HepG2 (cell line): ENCODE measurements around the gene SECTM1. TPM values are rescaled to one million over a fixed set of nuclear protein-coding genes. Genes with fewer than 3 reads are reported as not detected.

Experiments
- DPF2 ChIP-seq: sonication (generic); formaldehyde crosslinking; IDR thresholded peaks from 2 replicates; pipeline ENCODE4 v1.4.0; 2020; ENCODE audit warnings: mild to moderate bottlenecking, low read depth, missing genetic modification reagents, borderline replicate concordance
- HCFC1 ChIP-seq: fragments of 150-350 bp; IDR thresholded peaks from 2 replicates; pipeline ENCODE4 v1.6.1; 2014; ENCODE audit warnings: low read depth, low read length
- SALL2 ChIP-seq: sonication (generic); formaldehyde crosslinking; IDR thresholded peaks from 2 replicates; pipeline ENCODE4 v1.8.1; 2023; ENCODE audit warnings: mild to moderate bottlenecking, missing genetic modification reagents, inconsistent platforms
- SNAI1 ChIP-seq: sonication (generic); formaldehyde crosslinking; IDR thresholded peaks from 2 replicates; pipeline ENCODE4 v1.5.0; 2020; ENCODE audit warnings: mild to moderate bottlenecking, missing genetic modification reagents, borderline replicate concordance
- SRSF4 ChIP-seq: fragments of 200-400 bp; formaldehyde crosslinking; IDR thresholded peaks from one replicate; pipeline ENCODE4 v1.6.1; 2018; ENCODE audit warnings: mild to moderate bottlenecking, low read depth, low read length, moderate library complexity; ENCODE audit not compliant: poor library complexity, severe bottlenecking
- TARDBP ChIP-seq: sonication (generic); formaldehyde crosslinking; IDR thresholded peaks from 2 replicates; pipeline ENCODE4 v1.8.0; 2022; ENCODE audit warnings: mild to moderate bottlenecking, missing genetic modification reagents
- ZBTB1 ChIP-seq: sonication (generic); formaldehyde crosslinking; IDR thresholded peaks from 2 replicates; pipeline ENCODE4 v1.4.0; 2020; ENCODE audit warnings: missing genetic modification reagents, borderline replicate concordance
- ZNF101 ChIP-seq: sonication (generic); formaldehyde crosslinking; IDR thresholded peaks from 2 replicates; pipeline ENCODE4 v1.4.0; 2020; ENCODE audit warnings: mild to moderate bottlenecking, low read depth, missing genetic modification reagents, borderline replicate concordance
- polyA plus RNA-seq, 8 experiments: library from polyadenylated mRNA; depleted of rRNA in 3 of 8; stranded (reverse) in 7 of 8; unstranded in 1 of 8; fragments of >200 nt; fragmentation: Illumina TruSeq in 4 of 8; extraction: Trizol in 4 of 8; gene quantifications; 2 replicates each; pipeline versions ENCODE4 v1.2.1 to v1.2.3, GENCODE V29; 2011 to 2016; ENCODE audit warnings: low read depth in 4 of 8, missing spikeins in 1 of 8, mixed read lengths in 1 of 8; ENCODE audit not compliant: insufficient read depth in 1 of 8
- total RNA-seq, 5 experiments: library from RNA; depleted of rRNA; stranded (reverse); fragments of >200 nt; fragmentation: Illumina TruSeq; extraction: Trizol; gene quantifications; 2 replicates each; pipeline ENCODE4 v1.2.3, GENCODE V29; 2016; ENCODE audit warnings: low read depth in 1 of 5
- TF ChIP-seq, protein P1 (sequence below): sonication (generic); formaldehyde crosslinking; IDR thresholded peaks from 2 replicates; pipeline ENCODE4 v1.8.0; 2022; ENCODE audit warnings: mild to moderate bottlenecking, missing genetic modification reagents
- TF ChIP-seq, protein P2 (sequence below): sonication (generic); formaldehyde crosslinking; IDR thresholded peaks from 2 replicates; pipeline ENCODE4 v1.4.0; 2020; ENCODE audit warnings: missing genetic modification reagents
- TF ChIP-seq, protein P3 (sequence below): sonication (generic); formaldehyde crosslinking; IDR thresholded peaks from 2 replicates; pipeline ENCODE4 v1.4.0; 2020; ENCODE audit warnings: mild to moderate bottlenecking, missing genetic modification reagents
- TF ChIP-seq, protein P4 (sequence below): sonication (generic); formaldehyde crosslinking; conservative IDR thresholded peaks from 2 replicates; pipeline ENCODE4 v1.5.0; 2020; ENCODE audit warnings: missing genetic modification reagents
- TF ChIP-seq, protein P5 (sequence below): sonication (generic); formaldehyde crosslinking; IDR thresholded peaks from 2 replicates; pipeline ENCODE4 v1.4.0; 2020; ENCODE audit warnings: mild to moderate bottlenecking, missing genetic modification reagents

The SECTM1 gene
- total and polyA plus RNA-seq, 2 of the 13 experiments (the other 11 are each of a cell fraction or from before 2014, with no cell fraction given): 3.5 to 5.3 TPM

DNA sequence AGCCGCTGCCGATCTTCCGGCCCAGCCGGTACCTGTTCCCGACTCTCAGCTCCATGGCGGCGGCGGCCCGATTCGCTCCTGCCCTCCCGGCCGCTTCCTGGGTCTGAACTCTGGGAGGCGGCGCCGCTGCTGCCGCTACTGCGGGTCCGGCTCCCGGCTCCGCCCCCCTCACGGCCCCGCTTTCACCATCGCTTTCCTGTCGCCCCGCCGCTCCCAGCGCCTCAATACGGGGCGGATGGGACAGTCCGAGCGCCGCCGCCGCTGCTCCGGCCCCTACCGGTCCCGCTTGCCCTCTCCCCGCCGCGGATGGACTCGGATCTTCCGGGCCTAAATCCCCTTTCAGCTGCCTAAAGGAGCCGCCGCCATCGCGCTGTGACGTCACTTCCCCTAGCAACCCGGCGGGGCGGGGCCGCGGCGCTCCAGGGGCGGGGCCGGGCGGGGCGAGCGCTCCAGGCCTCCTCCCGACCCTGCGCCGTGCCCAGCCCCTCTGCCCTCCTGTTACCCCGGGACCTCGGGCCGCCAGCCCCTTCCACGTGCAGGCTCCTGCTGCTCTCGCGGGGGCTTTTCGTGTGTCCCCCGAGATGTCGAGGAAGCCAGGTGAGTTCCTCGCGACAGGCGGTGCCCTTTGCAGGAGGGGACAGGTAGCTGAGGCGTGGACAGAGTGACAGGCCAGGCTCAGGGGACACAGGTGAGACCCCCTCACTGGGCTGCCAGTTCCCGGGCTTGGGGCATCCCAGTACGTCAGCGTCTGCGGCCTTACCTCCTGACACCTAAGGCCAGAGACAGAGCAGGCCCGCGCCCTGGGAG is 60.0 kb downstream of the SECTM1 start, which contains the start of gene CSNK1D (continued):
- TF ChIP-seq, protein P1, sequence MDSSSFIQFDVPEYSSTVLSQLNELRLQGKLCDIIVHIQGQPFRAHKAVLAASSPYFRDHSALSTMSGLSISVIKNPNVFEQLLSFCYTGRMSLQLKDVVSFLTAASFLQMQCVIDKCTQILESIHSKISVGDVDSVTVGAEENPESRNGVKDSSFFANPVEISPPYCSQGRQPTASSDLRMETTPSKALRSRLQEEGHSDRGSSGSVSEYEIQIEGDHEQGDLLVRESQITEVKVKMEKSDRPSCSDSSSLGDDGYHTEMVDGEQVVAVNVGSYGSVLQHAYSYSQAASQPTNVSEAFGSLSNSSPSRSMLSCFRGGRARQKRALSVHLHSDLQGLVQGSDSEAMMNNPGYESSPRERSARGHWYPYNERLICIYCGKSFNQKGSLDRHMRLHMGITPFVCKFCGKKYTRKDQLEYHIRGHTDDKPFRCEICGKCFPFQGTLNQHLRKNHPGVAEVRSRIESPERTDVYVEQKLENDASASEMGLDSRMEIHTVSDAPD (CRISPR knock-in tag): peak; percentile 86; the same call in 1 of the 2 replicates
- no peak for TF ChIP-seq SRSF4
- TF ChIP-seq, protein P2, sequence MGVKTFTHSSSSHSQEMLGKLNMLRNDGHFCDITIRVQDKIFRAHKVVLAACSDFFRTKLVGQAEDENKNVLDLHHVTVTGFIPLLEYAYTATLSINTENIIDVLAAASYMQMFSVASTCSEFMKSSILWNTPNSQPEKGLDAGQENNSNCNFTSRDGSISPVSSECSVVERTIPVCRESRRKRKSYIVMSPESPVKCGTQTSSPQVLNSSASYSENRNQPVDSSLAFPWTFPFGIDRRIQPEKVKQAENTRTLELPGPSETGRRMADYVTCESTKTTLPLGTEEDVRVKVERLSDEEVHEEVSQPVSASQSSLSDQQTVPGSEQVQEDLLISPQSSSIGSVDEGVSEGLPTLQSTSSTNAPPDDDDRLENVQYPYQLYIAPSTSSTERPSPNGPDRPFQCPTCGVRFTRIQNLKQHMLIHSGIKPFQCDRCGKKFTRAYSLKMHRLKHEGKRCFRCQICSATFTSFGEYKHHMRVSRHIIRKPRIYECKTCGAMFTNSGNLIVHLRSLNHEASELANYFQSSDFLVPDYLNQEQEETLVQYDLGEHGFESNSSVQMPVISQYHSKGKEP (CRISPR knock-in tag): 0 out of 2 replicates have a peak, but pooled peaks have one; percentile 24
- TF ChIP-seq HCFC1: no peak
- no peak for TF ChIP-seq ZNF101 (CRISPR knock-in tag)
- TF ChIP-seq TARDBP: peak; percentile 76; the same call in 1 of the 2 replicates
- TF ChIP-seq SALL2: peak; percentile 76
- peak; percentile 90; the same call in 1 of the 2 replicates for TF ChIP-seq SNAI1 (CRISPR knock-in tag)
- no peak for TF ChIP-seq ZBTB1
- TF ChIP-seq, protein P3, sequence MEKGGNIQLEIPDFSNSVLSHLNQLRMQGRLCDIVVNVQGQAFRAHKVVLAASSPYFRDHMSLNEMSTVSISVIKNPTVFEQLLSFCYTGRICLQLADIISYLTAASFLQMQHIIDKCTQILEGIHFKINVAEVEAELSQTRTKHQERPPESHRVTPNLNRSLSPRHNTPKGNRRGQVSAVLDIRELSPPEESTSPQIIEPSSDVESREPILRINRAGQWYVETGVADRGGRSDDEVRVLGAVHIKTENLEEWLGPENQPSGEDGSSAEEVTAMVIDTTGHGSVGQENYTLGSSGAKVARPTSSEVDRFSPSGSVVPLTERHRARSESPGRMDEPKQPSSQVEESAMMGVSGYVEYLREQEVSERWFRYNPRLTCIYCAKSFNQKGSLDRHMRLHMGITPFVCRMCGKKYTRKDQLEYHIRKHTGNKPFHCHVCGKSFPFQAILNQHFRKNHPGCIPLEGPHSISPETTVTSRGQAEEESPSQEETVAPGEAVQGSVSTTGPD (CRISPR knock-in tag): no peak
- TF ChIP-seq, protein P4, sequence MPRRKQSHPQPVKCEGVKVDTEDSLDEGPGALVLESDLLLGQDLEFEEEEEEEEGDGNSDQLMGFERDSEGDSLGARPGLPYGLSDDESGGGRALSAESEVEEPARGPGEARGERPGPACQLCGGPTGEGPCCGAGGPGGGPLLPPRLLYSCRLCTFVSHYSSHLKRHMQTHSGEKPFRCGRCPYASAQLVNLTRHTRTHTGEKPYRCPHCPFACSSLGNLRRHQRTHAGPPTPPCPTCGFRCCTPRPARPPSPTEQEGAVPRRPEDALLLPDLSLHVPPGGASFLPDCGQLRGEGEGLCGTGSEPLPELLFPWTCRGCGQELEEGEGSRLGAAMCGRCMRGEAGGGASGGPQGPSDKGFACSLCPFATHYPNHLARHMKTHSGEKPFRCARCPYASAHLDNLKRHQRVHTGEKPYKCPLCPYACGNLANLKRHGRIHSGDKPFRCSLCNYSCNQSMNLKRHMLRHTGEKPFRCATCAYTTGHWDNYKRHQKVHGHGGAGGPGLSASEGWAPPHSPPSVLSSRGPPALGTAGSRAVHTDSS (CRISPR knock-in tag): no peak
- TF ChIP-seq, protein P5, sequence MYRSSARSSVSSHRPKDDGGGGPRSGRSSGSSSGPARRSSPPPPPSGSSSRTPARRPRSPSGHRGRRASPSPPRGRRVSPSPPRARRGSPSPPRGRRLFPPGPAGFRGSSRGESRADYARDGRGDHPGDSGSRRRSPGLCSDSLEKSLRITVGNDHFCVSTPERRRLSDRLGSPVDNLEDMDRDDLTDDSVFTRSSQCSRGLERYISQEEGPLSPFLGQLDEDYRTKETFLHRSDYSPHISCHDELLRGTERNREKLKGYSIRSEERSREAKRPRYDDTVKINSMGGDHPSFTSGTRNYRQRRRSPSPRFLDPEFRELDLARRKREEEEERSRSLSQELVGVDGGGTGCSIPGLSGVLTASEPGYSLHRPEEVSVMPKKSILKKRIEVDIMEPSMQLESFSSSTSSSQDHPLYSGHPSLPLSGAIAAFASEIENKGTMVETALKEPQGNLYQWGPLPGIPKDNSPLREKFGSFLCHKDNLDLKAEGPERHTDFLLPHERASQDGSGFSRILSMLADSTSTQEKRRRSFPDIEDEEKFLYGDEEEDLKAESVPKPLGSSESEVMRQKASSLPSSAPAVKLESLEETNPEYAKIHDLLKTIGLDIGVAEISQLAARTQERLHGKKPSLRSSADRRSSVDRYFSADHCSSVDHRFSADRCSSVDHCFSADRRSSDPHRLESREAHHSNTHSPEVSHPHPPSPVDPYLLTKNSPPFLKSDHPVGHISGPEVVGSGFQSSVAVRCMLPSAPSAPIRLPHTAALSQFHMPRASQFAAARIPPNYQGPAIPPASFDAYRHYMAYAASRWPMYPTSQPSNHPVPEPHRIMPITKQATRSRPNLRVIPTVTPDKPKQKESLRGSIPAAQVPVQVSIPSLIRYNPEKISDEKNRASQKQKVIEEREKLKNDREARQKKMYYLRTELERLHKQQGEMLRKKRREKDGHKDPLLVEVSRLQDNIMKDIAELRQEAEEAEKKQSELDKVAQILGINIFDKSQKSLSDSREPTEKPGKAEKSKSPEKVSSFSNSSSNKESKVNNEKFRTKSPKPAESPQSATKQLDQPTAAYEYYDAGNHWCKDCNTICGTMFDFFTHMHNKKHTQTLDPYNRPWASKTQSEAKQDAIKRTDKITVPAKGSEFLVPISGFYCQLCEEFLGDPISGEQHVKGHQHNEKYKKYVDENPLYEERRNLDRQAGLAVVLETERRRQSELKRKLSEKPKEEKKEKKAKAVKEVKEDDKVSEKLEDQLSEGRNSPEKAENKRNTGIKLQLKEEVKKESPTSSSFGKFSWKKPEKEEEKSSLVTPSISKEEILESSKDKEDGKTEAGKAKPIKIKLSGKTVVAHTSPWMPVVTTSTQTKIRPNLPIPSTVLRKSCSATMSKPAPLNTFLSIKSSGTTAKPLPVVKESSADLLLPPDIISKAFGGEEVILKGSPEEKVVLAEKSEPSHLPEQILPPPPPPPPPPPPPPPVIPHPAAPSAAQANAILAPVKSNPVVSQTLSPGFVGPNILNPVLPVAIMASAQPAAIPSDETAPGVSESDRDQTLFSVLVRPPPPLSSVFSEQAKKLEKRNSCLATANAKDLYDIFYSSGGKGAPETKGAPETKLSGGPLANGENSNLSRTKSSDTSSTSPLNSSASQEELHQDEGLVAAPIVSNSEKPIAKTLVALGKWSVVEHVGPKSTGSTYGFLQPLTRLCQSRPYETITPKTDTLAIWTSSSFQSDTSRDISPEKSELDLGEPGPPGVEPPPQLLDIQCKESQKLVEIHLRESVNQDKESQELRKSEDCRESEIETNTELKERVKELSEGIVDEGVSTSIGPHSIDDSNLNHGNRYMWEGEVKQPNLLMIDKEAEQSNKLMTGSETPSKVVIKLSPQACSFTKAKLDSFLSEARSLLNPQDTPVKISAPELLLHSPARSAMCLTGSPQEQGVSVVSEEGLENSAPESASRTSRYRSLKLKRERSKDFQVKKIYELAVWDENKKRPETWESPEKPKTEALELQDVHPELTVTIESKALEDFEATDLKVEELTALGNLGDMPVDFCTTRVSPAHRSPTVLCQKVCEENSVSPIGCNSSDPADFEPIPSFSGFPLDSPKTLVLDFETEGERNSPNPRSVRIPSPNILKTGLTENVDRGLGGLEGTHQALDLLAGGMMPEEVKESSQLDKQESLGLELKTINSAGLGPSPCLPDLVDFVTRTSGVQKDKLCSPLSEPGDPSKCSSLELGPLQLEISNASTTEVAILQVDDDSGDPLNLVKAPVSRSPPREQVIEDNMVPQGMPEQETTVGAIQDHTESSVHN (CRISPR knock-in tag): no peak
- TF ChIP-seq DPF2 (CRISPR knock-in tag): no peak
